DMS79 treated with DMSO at 0.1 percent for 48 hours (cell line): ENCODE data around the gene TMEM198.

Experiments used
- DNase-seq: peaks from one replicate; lab custom pipeline; 2025; lab: John Stamatoyannopoulos, UW

Gene TMEM198

GRCh38 chr2:219509780-219510511 is 33.9 kb upstream of the TMEM198 start:
- DNase-seq, result peak; percentile 34

GRCh38 chr2:219510512-219511135 is 33.2 kb upstream of the TMEM198 start:
- DNase-seq, result no peak

GRCh38 chr2:219511547-219512325 is 32.1 kb upstream of the TMEM198 start:
- DNase-seq, result no peak

- no peak for DNase-seq
Observed at GRCh38 chr2:219512524-219513216, 31.2 kb upstream of the TMEM198 start.

DNA sequence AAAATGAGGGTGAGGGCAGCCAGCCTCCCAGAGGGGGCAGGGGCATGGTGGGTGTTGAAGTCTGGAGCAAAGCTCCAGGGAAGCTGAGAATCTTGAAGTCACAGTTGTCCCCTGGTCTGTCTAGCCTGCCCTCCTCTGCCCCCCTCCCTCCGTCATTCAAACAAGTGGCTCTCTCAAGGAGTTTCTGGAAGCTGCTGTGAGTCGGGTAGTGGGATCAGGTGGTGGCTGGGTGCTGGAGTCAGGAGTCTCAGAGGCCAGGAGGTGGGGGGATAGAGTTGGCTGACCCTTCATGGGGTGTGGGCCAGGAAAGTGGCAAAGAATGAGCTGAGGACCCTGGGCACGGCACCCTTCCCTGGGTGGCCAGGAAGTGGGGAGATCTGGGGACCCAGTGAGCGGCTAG is 30.0 kb upstream of the TMEM198 start:
- DNase-seq, result peak; percentile 8

DNA sequence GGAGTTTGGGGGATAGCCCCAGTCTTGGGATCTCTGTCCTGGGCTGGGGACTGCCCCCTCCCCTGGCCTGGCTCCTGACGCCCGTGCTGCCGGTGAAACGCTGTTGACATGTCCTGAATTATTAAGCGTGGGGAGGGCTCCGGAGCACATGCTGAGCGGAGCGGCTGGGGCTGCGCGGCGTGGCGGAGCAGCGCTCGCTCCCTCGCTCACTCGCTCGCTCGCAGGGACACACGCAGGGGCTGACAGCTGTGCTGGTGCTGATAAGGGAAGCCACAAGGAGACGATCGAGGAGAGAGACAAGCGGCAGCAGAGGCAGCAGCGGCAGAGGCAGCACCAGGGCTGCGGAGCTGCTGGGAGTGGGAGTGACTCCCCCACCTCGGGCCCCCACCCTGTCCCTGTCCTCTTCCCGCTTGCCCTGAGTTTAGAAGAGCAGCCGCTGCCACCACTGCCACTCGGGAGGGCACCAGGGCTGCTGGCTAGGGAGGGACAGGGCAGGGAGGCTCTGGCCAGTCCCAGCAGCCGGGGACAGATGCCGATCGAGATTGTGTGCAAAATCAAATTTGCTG is 29.5 kb upstream of the TMEM198 start, which contains the start of gene ASIC4:
Gene ASIC4, plus strand, starts transcription at position 287 of the 566 bp plus-strand sequence. Its CDS starts 243 bp downstream, at position 530.
- peak; percentile 7 for DNase-seq

- no peak for DNase-seq
Observed at GRCh38 chr2:219514836-219515235, 29.0 kb upstream of the TMEM198 start.

DNA sequence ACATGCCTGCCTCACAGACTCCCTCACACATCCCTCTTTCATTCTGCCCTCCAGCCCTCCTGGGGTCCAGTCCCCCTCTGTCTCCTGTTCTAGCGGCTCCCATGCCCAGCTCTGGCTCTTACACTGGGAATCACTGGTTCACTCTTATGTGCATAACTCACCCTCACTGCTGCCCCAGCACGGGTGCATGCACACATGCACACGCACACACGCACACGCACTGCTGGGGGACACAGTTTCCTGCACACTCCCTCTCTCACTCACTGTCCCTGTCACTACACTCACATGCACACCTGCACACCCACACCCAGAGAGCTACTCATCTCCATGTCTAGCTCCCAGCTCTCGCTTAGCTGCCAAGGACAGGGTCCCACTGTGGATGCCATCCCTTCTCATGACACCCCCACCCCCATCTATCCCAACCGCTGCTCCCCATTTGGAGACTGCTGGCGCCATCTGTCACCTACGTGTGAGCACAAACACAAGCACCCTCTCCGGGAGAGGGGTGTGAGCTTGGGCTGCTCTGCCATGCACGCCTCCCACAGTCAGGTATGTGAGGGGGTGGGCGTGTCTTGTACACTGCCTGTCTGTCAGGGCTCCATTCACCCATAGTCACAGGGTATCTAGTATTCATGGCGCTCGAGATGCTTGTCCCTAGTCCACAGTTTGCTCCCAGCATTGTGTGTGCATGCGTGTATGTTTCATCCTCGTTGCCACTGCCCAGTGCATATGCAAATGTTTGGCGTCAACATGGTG is 27.8 kb upstream of the TMEM198 start:
- DNase-seq, result no peak

DNA sequence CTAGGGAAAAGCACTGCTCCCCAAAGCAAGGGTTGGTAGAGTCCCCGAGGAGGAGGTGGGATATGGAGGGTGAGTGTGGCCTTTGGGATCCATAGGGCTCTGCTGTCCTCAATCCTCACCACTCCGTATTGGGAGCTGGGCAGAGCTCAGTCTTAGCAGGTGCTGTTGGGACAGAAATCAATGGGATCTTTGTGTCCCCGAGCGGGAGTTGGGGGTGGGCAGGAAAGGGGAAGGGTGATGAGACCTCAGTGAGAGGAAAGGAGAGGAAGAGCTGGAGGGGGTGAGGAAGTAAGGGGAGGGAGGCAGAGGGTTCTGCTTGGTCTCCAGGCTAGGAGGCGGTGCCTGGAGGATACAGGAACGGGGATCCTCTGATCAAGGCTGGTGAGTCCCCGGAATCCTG is 26.9 kb upstream of the TMEM198 start:
- no peak for DNase-seq

- no peak for DNase-seq
Observed at GRCh38 chr2:219517954-219518778, 25.7 kb upstream of the TMEM198 start.

- no peak for DNase-seq
Observed at GRCh38 chr2:219519526-219519916, 24.3 kb upstream of the TMEM198 start.

- no peak for DNase-seq
Observed at GRCh38 chr2:219520079-219520478, 23.7 kb upstream of the TMEM198 start.

DNA sequence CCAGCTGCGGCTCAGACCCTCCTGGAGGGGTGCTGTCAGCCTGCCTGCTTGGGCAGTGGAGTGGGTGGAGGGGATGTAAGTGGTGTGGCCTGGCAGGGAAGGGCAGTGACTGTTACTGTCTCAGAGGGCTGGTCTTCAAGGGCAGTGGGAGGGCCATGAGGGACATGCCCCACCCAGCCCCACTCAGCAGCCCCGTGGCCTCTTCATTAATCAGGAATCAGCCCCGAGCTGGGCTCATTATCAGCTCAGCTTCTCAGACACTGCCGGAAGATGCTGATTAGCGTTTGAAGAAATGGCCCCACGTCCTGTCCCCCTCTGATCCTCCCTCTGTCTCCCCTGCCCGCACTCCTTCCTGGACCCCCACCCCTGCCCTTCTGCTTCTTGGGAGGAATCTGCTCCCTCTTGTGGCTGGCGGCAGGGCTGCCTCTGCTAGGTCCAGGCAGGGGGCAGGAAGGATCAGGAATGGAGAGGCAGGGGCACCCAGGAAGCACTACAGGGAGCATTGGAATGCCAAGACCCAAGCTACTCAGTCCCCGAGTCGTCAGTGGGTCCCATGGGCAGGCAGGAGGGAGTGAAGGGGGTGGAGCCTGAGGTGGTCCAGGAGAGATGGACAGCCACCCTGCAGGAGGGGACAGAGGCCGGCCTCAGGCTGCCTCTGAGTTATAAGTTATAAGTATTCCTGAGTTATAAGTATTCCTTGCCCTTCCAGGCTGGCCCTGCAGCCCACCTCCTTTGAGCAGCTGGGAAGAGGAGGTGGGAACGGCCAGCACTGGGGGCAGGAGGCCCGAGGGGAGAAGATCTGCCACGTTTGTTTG is 22.6 kb upstream of the TMEM198 start:
- DNase-seq, result no peak

DNA sequence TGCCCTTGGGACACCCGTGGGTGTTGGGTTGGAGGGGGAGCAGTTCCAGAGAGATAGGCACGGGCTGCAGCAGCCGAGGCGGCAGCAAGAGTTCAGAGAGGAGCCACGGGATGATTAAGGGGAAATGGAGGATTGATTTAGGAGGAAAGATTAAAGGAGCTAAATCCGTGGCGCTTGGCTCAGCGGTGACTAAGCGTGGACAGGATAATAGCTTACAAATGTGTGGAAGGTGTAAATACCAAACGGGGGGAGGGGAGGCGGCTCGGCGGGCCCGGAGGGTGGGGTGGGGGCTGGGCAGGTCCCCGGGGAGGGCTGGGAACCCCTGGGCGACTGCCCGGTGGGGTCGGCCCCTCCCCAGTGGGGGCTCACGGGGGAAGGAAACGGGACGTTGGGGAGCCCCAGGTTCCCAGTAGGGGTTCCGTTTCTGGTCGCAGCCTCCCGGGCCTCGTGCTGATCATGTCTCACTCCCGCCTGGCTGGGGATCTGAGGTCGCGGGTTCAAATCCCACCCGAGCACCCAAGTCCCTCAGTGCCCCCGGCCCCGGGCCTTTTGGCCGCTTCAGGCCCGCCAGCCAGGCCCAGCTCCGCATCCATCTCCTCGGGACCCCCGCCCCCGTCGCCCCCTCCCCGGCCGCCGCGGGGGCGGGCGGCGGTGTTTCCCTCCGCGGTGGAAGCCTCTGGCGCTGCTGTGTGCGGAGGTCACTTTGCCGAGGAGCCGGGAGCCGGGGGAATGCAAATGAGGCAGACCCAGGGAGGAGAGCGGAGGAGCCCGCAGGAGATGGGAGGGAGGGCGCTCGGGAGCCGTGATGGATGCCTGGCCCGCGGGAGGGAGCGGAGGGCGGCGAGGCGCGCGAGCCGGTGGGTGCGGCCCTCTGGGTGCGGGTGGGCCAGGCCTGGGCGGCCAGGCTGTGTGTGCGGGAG is 21.5 kb upstream of the TMEM198 start:
- DNase-seq, result no peak

- no peak for DNase-seq
Observed at GRCh38 chr2:219523031-219523671, 20.7 kb upstream of the TMEM198 start.

DNA sequence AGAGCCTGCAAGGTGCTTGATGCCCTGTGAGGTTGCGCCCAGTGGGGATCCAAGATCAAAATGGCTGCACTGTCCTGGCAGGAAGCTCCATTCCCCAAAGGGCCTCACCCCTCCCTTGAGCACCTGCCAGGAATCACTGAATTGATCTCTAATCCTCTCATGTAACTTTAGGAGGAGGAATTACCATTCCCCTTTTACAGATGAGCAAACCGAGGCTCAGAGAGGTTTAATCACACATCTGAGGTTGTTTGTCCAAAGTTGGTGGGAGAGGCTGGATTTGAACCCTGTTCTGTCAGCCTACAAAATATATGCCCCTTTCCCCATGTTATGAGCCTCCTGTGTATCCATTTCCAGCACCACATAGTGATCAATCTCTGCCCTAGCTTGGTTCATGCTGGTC is 19.0 kb upstream of the TMEM198 start:
- no peak for DNase-seq

- DNase-seq, result no peak
Observed at GRCh38 chr2:219525533-219526232, 18.1 kb upstream of the TMEM198 start.
